GM23338 (cell line): ENCODE data around the gene DIDO1. TPM values are rescaled to one million over a fixed set of nuclear protein-coding genes. Genes with fewer than 3 reads are reported as not detected.

Experiments used
- ATAC-seq: fragments of 200-7000 bp; cut with Tn5 transposase; 3 replicates; pipeline ENCODE4 v1.9.1; 2020
- DNase-seq: peaks from one replicate; pipeline ENCODE4 v3.0.0-alpha.2; 2015; ENCODE audit warnings: low spot score
- H2AFZ ChIP-seq: fragments of 200-600 bp; sonication (generic); 2 replicates; pipeline ENCODE4 v1.8.0; 2016; ENCODE audit warnings: antibody characterized with exemption, mild to moderate bottlenecking, moderate library complexity
- H3F3A ChIP-seq: fragments of 200-600 bp; sonication (generic); replicated peaks from 2 replicates; pipeline ENCODE4 v1.8.0; 2017; ENCODE audit warnings: antibody characterized with exemption, mixed run types, low read depth
- H3K27ac ChIP-seq: fragments of 200-600 bp; sonication (generic); 2 replicates; pipeline ENCODE4 v1.6.1; 2016; ENCODE audit warnings: low read depth
- H3K27me3 ChIP-seq: fragments of 200-600 bp; sonication (generic); 2 replicates; pipeline ENCODE4 v1.8.0; 2016; ENCODE audit warnings: mild to moderate bottlenecking, mixed run types, moderate library complexity; ENCODE audit not compliant: insufficient read depth
- H3K36me3 ChIP-seq: fragments of 200-600 bp; sonication (generic); 2 replicates; pipeline ENCODE4 v1.8.0; 2016; ENCODE audit warnings: mild to moderate bottlenecking; ENCODE audit not compliant: insufficient read depth
- H3K4me1 ChIP-seq: fragments of 200-600 bp; sonication (generic); 2 replicates; pipeline ENCODE4 v1.8.0; 2016; ENCODE audit warnings: mild to moderate bottlenecking, moderate library complexity; ENCODE audit not compliant: insufficient read depth
- H3K4me2 ChIP-seq: fragments of 200-600 bp; sonication (generic); 2 replicates; pipeline ENCODE4 v1.7.1; 2017; ENCODE audit warnings: mixed run types
- H3K4me3 ChIP-seq: fragments of 200-600 bp; sonication (generic); 2 replicates; pipeline ENCODE4 v1.6.1; 2016; ENCODE audit warnings: mixed run types
- H3K79me2 ChIP-seq: fragments of 200-600 bp; sonication (generic); replicated peaks from 2 replicates; pipeline ENCODE4 v1.8.0; 2017; ENCODE audit warnings: mild to moderate bottlenecking; ENCODE audit not compliant: insufficient read depth
- H3K9me2 ChIP-seq: fragments of 200-600 bp; sonication (generic); 2 replicates; pipeline ENCODE4 v1.8.0; 2017; ENCODE audit not compliant: insufficient read depth
- H4K20me1 ChIP-seq: fragments of 200-600 bp; sonication (generic); replicated peaks from 2 replicates; pipeline ENCODE4 v1.8.0; 2017; ENCODE audit warnings: mild to moderate bottlenecking; ENCODE audit not compliant: insufficient read depth
- H3K27ac Mint-ChIP-seq: 2 replicates; pipeline ENCODE4 v1.8.0; 2020; ENCODE audit warnings: inconsistent platforms, mild to moderate bottlenecking, moderate library complexity, mixed read lengths
- H3K27me3 Mint-ChIP-seq: 3 replicates; pipeline ENCODE4 v1.8.0; 2022; ENCODE audit warnings: low read depth, mild to moderate bottlenecking, moderate library complexity, mixed read lengths, inconsistent platforms; ENCODE audit not compliant: insufficient read depth, poor library complexity
- H3K36me3 Mint-ChIP-seq: 3 replicates; pipeline ENCODE4 v1.8.0; 2021; ENCODE audit warnings: low read depth, mild to moderate bottlenecking, inconsistent platforms, moderate library complexity, mixed read lengths
- H3K4me1 Mint-ChIP-seq: 3 replicates; pipeline ENCODE4 v1.8.0; 2020; ENCODE audit warnings: mild to moderate bottlenecking, inconsistent platforms, mixed read lengths
- H3K4me3 Mint-ChIP-seq: 3 replicates; pipeline ENCODE4 v1.8.0; 2021; ENCODE audit warnings: moderate library complexity, mild to moderate bottlenecking, inconsistent platforms, mixed read lengths
- H3K9me3 Mint-ChIP-seq: 3 replicates; pipeline ENCODE4 v1.8.0; 2020; ENCODE audit warnings: moderate library complexity, mild to moderate bottlenecking, inconsistent platforms, mixed read lengths
- CREB1 ChIP-seq: fragments of 250-450 bp; sonication (Bioruptor Pico); IDR thresholded peaks from 2 replicates; pipeline ENCODE4 v1.5.0; 2020; ENCODE audit warnings: low read depth, mild to moderate bottlenecking, moderate library complexity
- ETS1 ChIP-seq: IDR thresholded peaks from 2 replicates; pipeline ENCODE4 v1.6.1; 2016; ENCODE audit warnings: antibody characterized with exemption
- EZH2 ChIP-seq: fragments of 200-600 bp; sonication (generic); IDR thresholded peaks from one replicate; pipeline ENCODE4 v1.8.0; 2017; ENCODE audit warnings: antibody characterized with exemption, mild to moderate bottlenecking, low read depth; ENCODE audit not compliant: unreplicated experiment
- EZH2phosphoT487 ChIP-seq: fragments of 200-600 bp; sonication (generic); IDR thresholded peaks from one replicate; pipeline ENCODE4 v1.8.1; 2018; ENCODE audit warnings: antibody characterized with exemption; ENCODE audit not compliant: unreplicated experiment
- JUNB ChIP-seq: IDR thresholded peaks from one replicate; pipeline ENCODE4 v1.6.1; 2016; ENCODE audit warnings: antibody characterized with exemption; ENCODE audit not compliant: unreplicated experiment
- NANOG ChIP-seq: IDR thresholded peaks from 2 replicates; pipeline ENCODE4 v1.6.1; 2016; ENCODE audit warnings: antibody characterized with exemption, borderline replicate concordance
- ZNF114 ChIP-seq: fragments of 250-450 bp; sonication (Bioruptor Pico); IDR thresholded peaks from 2 replicates; pipeline ENCODE4 v1.5.0; 2020; ENCODE audit warnings: mild to moderate bottlenecking, moderate library complexity
- ZNF331 ChIP-seq: fragments of 250-450 bp; sonication (Bioruptor Pico); IDR thresholded peaks from 2 replicates; pipeline ENCODE4 v1.5.0; 2020; ENCODE audit warnings: low read depth, mild to moderate bottlenecking, moderate library complexity
- ZNF462 ChIP-seq: fragments of 250-450 bp; sonication (Bioruptor Pico); IDR thresholded peaks from 2 replicates; pipeline ENCODE4 v1.5.0; 2020; ENCODE audit warnings: mild to moderate bottlenecking, moderate library complexity
- polyA plus RNA-seq: library from polyadenylated mRNA; unstranded; fragments of >200 nt; fragmentation: Nextera tagmentation; extraction: Ambion mirVana; gene quantifications from 2 replicates; pipeline ENCODE4 v1.2.1, GENCODE V29; 2016
- total RNA-seq: library from RNA; depleted of rRNA; stranded (reverse); fragments of >200 nt; shearing (Covaris generic); gene quantifications from 2 replicates; pipeline ENCODE4 v1.2.3, GENCODE V29; 2014
- TF ChIP-seq, protein P1 (sequence below), 2 experiments: fragments of 200-600 bp in 1 of 2; sonication (generic) in 1 of 2; conservative IDR thresholded peaks; 2 replicates each; pipeline versions ENCODE4 v1.5.1 to v1.6.1; 2016 to 2017; ENCODE audit warnings: antibody characterized with exemption in 2 of 2, low read depth in 2 of 2, mild to moderate bottlenecking in 2 of 2, moderate library complexity in 1 of 2

Gene DIDO1
- total and polyA plus RNA-seq, 2 experiments from 2014 or later = 72.4 to 162 TPM

- peaks cover 64% of the 10 kb centered on the region for H3K4me1 ChIP-seq
- H2AFZ ChIP-seq = no peak overlapping the region
- H3K79me2 ChIP-seq = peaks cover 100% of the 10 kb centered on the region
- ATAC-seq = peak; percentile 86
- Mint-ChIP-seq H3K4me3 (peak overlapping the region; percentile 50), H3K4me1 (peaks cover 61% of the 10 kb centered on the region), H3K27me3 (peaks cover 5% of the 10 kb centered on the region), H3K36me3 (peaks cover 35% of the 10 kb centered on the region), H3K9me3 (no peaks in the 10 kb centered on the region), H3K27ac (peak overlapping the region; percentile 89)
- TF ChIP-seq, protein P1, sequence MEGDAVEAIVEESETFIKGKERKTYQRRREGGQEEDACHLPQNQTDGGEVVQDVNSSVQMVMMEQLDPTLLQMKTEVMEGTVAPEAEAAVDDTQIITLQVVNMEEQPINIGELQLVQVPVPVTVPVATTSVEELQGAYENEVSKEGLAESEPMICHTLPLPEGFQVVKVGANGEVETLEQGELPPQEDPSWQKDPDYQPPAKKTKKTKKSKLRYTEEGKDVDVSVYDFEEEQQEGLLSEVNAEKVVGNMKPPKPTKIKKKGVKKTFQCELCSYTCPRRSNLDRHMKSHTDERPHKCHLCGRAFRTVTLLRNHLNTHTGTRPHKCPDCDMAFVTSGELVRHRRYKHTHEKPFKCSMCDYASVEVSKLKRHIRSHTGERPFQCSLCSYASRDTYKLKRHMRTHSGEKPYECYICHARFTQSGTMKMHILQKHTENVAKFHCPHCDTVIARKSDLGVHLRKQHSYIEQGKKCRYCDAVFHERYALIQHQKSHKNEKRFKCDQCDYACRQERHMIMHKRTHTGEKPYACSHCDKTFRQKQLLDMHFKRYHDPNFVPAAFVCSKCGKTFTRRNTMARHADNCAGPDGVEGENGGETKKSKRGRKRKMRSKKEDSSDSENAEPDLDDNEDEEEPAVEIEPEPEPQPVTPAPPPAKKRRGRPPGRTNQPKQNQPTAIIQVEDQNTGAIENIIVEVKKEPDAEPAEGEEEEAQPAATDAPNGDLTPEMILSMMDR (conservative IDR thresholded peaks at IDR 0.05; ENCODE audit: low read depth in 2 of 2) = no peak
- TF ChIP-seq ETS1 = no peak
- no peak for TF ChIP-seq EZH2
- TF ChIP-seq ZNF114 (CRISPR knock-in tag) = no peak
- no peak for TF ChIP-seq JUNB
- no peak for TF ChIP-seq EZH2phosphoT487
- no peak for TF ChIP-seq CREB1 (CRISPR knock-in tag)
- TF ChIP-seq ZNF331 = peak; percentile 13; the same call in 1 of the 2 replicates
- no peaks in the 10 kb centered on the region for H3K9me2 ChIP-seq
- no peaks in the 10 kb centered on the region for H3K27me3 ChIP-seq
- H3F3A ChIP-seq = peaks cover 51% of the 10 kb centered on the region
- H4K20me1 ChIP-seq = peaks cover 87% of the 10 kb centered on the region
- peak overlapping the region; percentile 58 for H3K4me2 ChIP-seq
- H3K27ac ChIP-seq = 0 out of 2 replicates have a peak overlapping the region, but pooled peaks have one; percentile 15
- H3K36me3 ChIP-seq = peaks cover 34% of the 10 kb centered on the region
- H3K4me3 ChIP-seq = peak overlapping the region; percentile 15; the same call in 1 of the 2 replicates
- DNase-seq = peak; percentile 89
Measured at GRCh38 chr20:62914970-62915457, 11.3 kb downstream of the DIDO1 start.

DNA sequence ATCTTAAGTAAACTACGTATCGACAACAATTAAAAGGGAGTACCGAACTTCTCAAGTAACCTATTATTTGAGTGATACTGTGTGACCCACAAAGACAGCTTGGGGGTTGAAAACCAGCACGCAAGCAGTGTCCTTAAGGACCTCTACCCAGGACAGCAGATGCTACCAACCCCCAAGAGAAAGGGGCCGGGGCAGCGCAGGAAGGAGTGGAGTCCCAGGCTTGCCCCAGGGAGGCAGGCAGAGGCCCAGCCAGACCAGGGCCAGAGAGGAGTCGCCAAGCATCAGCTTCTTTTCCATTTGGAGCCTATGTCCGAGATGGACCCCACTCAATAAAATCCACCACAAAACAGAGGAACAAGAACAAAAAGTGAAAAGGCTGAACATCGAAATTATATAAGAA is 11.9 kb downstream of the DIDO1 start:
- H3K27ac Mint-ChIP-seq = no peak overlapping the region
- Histone ChIP-seq H3K4me2 (no peak overlapping the region; the same call in 1 of the 2 replicates), H3K36me3 (peaks cover 39% of the 10 kb centered on the region), H2AFZ (no peak overlapping the region), H3K27ac (peak overlapping the region; percentile 88; the same call in 1 of the 2 replicates), H3F3A (peaks cover 52% of the 10 kb centered on the region), H3K4me3 (peak overlapping the region; percentile 35; the same call in 1 of the 2 replicates), H4K20me1 (peaks cover 87% of the 10 kb centered on the region), H3K9me2 (no peaks in the 10 kb centered on the region), H3K79me2 (peaks cover 100% of the 10 kb centered on the region), H3K4me1 (peaks cover 59% of the 10 kb centered on the region), H3K27me3 (no peaks in the 10 kb centered on the region)
- ATAC-seq = peak; percentile 18
- H3K4me1 Mint-ChIP-seq = peaks cover 56% of the 10 kb centered on the region
- DNase-seq = no peak
- H3K36me3 Mint-ChIP-seq = peaks cover 40% of the 10 kb centered on the region
- H3K9me3 Mint-ChIP-seq = no peaks in the 10 kb centered on the region
- H3K27me3 Mint-ChIP-seq = peaks cover 8% of the 10 kb centered on the region
- H3K4me3 Mint-ChIP-seq = no peak overlapping the region
- no peak for TF ChIP-seq ZNF462
- TF ChIP-seq NANOG = no peak
- TF ChIP-seq, protein P1 (conservative IDR thresholded peaks at IDR 0.05; ENCODE audit: low read depth in 2 of 2) = no peak
- TF ChIP-seq JUNB = no peak
- no peak for TF ChIP-seq CREB1 (CRISPR knock-in tag)
- TF ChIP-seq EZH2phosphoT487 = no peak
